HG03571 (cell line): Measurements from ENCODE around the gene MACROH2A1.

ENCODE experiments used
- ATAC-seq: cut with Tn5 transposase; IDR thresholded peaks from one replicate; pipeline ENCODE4 v1.9.1; 2021; ENCODE audit not compliant: unreplicated experiment

MACROH2A1 gene

GRCh38 chr5:135436951-135437418 lies 38.0 kb upstream of the MACROH2A1 start:
- no peak for ATAC-seq

DNA sequence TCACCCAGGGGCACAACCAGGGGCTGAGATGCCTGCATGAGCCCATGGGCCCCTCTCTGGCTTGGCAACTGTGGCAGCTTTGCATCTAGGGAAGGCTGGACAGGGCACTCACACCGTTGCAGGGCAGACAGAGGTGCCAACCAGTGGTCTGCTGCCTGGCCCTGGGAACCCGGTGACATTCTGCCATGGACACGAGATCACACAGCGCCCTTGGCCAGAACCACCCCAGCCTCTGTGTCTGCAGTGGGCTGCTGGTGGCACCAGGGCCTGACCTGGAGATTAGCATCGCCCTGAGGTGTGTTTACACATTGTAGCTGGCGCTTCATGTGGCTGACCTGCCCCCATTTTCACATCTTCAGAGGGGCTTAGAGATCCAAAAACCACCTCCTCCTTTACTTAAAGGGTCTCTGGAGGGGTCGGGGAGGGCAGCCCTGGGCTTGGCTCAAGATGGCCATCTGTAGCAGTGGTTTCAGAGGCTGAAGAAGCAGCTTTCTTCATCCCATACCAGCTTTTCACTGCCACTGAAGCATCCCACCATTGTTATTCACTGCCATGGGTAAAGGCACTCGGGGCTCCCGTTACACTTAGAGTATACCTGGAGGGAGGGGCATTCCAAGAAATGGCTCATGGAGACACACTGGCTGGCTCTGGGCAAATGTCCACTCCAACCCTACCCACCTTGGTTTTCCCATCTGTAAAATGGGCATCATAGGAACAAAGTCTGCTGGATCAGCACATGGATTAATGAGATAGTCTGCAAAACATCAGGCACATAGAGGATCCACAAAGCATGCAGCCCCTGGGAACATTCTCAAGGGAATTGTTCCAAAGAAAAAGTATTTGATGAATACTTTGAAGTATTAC lies 36.7 kb upstream of the MACROH2A1 start:
- no peak for ATAC-seq

DNA sequence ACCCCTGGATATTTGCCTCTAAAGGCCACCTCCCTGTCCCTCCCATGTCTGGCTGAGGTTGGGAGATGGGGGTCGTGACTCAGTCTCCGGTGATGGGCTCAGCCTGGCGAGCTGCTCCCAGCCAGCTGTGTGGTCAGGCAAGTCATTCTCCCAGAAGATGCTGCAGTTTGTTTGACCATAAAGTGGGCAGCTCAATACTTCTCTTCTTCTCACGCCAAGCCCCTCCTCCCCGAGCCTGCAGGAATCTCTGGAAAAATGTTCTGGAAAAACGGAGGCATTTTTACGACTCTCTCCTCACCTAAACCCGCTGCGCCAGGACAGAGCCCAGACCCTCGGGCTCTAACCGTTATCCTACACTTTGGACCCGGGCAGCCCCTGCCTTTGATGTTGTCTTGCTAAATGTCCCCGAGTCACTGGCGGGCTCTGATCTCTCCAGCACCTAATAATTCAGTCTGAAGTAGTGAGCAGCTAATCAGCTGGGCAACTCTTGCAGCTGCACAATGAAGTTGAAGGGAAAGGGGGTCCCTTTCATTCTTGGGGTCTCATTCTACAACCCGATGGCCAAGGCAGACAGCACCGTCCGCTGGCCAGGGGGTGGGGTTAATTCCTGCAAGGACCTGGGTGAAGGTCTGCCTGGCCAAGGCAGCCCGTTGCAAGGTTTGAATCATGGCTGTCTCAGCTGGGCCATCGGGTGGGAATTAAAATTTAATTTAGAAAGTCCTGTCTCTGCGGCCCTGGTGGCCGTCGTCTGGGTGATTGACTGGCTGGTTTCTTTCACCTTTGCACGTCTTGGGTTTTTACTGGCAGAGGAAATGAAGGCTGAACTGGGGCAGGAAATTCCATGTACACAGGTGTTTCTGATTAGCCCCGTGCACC lies 35.8 kb upstream of the MACROH2A1 start:
- no peak for ATAC-seq

- no peak for ATAC-seq
Measured at GRCh38 chr5:135433681-135434426, 34.8 kb upstream of the MACROH2A1 start.

GRCh38 chr5:135432113-135432512 lies 33.1 kb upstream of the MACROH2A1 start:
- no peak for ATAC-seq

DNA sequence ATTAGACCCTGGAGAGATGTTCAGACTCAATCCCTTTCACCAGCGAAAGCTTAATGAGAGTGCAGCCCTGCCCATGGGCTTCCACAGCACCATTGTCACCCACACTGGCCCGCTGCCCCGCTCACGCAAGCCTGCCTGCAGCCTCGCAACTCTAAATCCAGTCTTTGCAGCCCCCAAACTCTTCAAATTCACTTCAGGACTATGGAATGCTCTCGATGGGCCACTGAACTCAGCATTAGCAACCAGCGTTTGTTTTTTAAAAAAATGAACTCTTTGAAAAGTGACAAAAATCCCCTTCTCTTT lies 31.1 kb upstream of the MACROH2A1 start:
- no peak for ATAC-seq

GRCh38 chr5:135429301-135430134 lies 30.5 kb upstream of the MACROH2A1 start:
- no peak for ATAC-seq

DNA sequence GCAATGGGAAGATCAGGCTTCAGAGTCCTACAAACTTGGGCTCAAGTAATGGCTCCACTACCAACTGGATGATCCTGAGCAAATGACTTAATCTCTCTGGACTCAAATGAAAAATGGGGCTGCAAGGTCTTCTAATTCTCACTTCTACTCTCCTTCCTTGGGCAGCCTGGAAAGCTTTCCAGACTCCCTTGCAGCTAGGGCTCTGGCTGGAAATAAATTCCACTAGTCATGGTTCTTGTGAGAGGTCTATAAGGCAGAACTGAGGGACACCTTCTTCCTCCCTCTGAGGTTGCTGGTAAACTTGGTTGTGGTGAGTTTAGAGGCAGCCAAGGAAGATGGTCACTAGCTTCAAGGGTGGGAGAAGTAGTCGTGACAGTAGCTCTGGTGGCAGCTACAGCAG lies 29.6 kb upstream of the MACROH2A1 start:
- no peak for ATAC-seq

GRCh38 chr5:135426102-135427082 lies 27.4 kb upstream of the MACROH2A1 start:
- peak; percentile 79 for ATAC-seq

- no peak for ATAC-seq
Measured at GRCh38 chr5:135425641-135426040, 26.6 kb upstream of the MACROH2A1 start.

DNA sequence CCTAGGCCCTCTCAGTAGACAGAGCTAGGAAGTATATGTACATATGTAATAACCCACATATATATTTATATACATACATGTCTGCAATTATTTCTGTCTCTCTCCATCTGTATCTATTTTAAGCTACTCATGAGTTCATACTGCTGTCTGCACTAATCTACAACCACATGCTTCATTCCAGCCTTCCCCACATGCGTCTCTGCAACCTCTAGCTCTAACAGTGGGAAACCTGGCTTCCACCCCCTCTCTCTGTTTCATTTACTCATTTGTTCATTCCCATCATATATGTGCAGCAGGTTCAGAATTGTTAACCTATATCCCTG lies 24.8 kb upstream of the MACROH2A1 start:
- no peak for ATAC-seq

DNA sequence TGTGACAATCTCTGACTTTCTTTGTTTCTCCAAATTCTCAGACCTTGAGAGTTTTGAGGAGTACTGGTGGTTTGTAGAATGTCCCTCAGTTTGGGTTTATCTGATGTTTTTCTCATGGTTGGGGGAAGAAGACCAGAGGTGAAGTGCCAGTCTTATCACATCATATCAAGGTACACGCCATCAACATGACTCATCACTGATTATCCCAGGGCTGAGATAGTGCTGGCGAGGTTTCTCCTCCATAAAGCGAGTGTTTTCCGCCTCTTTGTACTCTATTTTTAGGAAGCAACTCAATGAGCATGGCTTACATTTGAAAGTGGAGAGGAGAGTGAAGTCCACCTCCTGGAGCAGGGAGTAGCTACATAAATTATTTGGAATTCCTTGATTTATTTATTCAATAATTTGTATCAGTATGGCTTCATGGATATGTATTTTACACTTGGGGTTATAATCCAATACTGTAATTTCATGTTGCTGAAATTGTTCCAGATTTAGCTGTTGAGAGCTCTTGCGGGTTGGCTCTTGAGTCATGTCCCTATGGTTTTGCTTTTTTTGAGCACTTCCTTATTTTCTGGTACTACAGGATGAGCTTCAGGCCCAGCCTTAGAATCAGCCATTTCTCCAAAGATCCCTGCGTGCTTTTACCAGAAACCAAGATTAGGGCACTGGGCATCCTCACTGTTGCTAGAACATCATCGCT lies 24.3 kb upstream of the MACROH2A1 start:
- ATAC-seq = no peak

DNA sequence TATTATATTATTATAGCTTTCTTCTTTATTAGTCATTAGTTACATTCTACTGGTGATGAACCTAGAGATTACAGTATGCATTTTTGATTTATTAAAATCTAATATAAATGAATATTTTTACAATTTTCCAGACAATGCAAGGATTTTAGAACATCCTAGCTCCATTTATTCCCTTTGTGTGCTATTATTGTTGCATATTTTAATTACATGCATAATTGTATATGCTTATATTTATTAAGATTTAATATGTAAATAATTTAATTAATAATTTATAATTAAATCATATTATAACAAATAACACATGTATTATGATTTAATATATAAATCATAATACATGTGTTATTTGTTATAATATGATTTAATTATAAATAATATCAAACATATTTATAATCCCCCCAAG lies 23.4 kb upstream of the MACROH2A1 start:
- no peak for ATAC-seq

DNA sequence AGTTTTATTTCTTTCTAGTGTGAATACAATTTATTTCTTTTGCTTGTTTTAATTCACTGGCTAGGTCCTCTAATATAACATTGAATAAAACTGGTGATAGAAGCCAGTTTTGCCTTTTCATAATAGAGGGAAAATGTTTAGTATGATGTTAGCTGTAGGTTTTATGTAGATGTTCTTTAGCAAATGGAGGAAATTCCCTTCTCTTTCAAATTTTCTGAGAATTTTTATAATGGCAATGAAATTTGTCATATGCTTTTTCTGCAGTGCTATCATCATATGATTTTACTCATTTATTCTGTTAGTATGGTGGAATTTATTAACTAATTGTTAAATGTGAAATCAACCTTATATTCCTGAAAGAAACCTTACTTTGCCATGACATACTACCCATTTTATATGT lies 18.1 kb upstream of the MACROH2A1 start:
- no peak for ATAC-seq

DNA sequence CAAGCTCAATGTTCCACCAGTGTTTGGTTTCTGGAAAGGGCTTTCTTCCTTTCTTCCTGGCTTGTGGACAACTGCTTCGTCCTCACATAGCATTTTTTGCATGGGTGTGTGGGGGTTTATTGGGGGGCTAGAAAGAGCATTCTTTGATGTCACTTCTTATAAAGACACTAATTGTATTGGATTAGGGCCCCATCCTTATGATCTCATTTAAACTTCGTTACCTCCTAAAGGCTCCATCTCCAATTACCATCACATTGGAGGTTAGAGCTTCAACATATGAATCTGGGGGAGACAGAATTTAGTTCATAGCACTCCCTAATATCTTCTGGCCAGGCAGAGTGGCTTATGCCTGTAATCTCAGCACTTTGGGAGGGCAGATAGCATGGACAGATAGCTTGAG lies 6.1 kb upstream of the MACROH2A1 start:
- no peak for ATAC-seq

GRCh38 chr5:135402031-135402430 lies 3.0 kb upstream of the MACROH2A1 start:
- ATAC-seq = no peak

DNA sequence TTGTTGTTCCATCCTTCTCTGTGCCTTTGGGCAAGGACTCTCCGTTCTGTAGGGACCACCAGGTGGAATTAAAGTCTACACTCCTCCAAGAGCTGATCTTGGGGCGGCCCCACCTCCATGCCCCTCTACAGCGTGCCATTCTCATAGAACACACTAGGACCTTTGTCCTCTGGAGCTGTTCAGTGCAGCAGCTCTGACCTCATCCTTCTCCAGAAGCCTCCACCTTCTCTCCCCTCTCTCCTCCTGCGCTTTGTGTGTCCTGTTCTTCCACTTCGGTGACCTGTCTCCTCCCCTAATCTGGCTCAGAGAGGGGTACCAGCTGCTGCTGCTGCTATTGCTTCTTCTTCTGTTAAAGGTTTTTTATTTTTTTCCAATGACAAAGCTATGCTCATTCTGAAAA lies 1.8 kb upstream of the MACROH2A1 start:
- no peak for ATAC-seq

DNA sequence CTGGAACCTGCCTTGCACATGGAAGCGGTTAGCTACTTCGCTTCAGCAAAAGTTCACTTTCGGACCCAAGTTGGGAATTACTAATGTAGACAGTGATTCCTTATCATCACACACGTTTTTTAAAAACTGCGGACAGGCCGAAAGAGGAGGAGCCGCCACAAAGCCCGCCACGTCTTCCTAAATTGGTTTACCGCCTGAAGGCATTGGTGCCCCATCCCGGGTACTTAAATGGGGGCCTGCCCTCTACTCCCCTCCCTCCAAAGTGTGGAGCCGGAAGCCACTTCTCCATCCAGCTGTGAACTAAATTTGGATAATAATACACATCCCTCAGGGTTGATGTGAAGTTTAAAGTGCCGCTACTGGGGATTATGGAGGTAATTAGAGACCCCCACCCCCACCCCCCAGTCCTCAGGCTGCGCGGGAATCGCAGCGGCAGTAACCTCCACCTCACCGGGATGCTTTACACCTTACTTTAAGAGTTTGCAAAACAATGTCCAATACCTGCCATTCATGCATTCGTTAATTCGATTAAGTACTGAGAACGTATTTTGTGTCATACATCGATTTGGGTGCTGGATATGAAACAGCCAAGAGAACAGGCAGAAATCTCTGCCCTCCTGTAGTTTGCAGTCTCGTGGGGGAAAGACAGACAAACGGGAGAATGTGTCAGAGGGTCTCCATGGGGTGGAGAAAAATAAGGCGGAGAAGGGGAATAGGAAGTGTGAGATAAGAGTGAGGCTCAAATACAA lies 937 bp upstream of the MACROH2A1 start:
- ATAC-seq = no peak
